IPS-18c (cell line): ENCODE data around the gene LSAMP.

Experiments
- H3K4me3 ChIP-seq: 2 replicates; pipeline ENCODE4 v1.7.0; 2013; ENCODE audit warnings: low read depth, mild to moderate bottlenecking, low read length, moderate library complexity; ENCODE audit not compliant: insufficient read depth
- H3K9me3 ChIP-seq: one replicate; pipeline ENCODE4 v1.6.1; 2013; ENCODE audit warnings: mild to moderate bottlenecking, low read length, moderate library complexity; ENCODE audit not compliant: control insufficient read depth, insufficient read depth

LSAMP gene

DNA sequence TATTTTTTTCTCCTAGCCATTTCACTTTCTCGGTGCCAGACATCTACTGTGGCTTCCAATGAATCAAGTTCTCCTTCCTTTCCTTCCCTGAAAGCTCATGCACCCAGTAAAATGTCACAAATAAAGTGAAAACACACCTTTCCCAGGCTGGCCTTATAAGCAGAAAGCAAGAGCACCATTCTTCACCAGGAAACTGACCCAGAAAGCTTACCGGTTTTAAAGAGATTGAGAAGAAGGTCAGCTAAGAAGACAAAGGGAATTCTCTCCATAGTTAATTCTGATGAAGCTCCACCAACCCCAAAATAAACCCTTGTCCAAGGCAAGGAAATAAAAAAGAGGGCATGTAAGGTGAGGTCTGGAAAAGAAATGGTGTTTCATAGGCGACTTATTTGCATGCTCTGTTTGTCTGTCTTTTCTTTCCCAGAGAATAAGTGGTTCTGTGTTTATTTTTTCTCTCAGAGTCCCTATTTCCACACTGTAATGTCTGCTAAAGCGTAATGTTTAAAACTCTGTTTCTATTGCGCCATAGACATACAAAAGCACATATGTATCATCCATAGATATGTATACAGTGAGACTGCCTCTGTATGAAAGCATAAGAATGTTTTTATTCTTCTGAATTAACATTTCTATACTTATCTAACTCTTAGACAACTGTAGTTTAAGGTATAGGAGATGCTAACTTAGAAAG, 2.8 kb downstream of the LSAMP start:
- H3K4me3 ChIP-seq, result no peak overlapping the region
- no peaks in the 10 kb centered on the region for H3K9me3 ChIP-seq

DNA sequence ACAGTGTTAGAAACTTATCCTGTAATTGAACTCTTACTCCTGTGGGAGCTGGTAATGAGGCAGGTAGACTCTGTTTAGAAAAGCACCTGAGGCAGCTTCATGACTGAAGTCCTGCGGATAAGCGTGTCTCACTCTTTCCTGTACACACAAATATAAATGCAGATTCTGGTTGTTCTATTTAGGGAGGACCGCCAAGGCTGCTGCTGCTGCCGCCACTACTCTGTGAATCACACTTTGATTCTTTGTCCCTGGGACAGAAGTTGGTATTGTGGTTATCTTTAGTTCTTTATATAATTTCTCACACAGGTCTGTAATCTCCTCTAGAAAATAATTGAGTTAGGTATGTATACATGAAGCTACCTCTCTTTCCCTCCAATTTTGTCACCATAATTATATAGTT, 3.6 kb downstream of the LSAMP start:
- no peak overlapping the region for H3K4me3 ChIP-seq
- H3K9me3 ChIP-seq, result no peaks in the 10 kb centered on the region

DNA sequence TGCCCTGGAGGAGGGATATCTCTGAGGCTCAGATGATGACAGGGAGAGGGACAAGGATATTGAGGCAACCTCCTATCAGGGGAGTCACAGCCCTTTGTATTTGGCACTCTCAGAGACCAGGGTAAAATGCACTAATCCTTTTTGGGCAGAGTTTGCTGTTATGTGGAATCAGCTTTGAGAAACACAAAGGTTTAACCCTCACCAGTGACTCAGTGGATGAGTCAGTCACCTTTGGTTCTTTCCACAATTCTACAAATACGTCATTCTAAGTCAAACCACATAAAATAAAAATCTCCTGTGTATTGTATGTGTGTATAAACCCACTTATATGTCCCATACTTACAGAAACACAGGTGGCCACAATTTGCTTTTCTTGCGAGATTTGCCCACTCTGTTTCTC, 5.1 kb downstream of the LSAMP start:
- H3K4me3 ChIP-seq, result no peak overlapping the region
- no peaks in the 10 kb centered on the region for H3K9me3 ChIP-seq

DNA sequence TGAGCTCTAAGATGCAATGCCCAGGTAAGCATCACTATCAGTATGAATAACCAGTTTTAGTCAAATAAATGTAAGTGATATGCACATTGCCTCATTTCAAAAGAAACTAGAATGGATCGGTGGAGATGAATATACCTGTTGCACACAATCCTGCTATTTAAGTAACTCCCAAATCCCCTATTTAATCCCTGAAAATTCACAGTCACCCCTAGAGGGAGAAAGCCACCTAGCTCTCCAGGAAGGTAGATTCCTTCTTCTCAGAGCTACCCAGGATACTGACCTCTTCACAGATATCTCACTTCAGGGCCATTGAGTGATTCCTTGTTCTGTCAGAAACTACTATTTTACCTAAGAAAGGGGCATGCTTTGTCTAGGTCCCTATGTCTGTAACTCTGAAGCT, 11.7 kb downstream of the LSAMP start:
- Histone ChIP-seq H3K9me3 (no peaks in the 10 kb centered on the region), H3K4me3 (no peak overlapping the region)

DNA sequence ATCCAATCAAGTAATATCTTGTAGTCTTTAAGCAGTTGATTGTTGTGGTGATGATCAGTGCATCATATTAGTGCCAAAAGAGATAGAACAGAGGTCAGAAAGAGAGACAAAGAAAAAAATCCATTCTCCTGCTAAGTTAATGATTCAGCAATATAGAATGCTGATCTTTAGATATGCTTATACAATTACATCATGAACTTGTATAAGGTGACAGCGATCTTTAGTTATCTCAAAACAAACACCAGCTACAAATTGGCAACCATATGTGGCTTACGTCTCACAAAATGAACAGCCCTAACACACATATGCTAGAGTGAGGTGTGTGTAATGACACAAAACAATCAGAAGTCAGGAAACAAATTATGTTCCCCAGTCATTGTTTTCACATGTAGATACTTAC, 12.5 kb downstream of the LSAMP start:
- H3K9me3 ChIP-seq, result no peaks in the 10 kb centered on the region
- no peak overlapping the region for H3K4me3 ChIP-seq

DNA sequence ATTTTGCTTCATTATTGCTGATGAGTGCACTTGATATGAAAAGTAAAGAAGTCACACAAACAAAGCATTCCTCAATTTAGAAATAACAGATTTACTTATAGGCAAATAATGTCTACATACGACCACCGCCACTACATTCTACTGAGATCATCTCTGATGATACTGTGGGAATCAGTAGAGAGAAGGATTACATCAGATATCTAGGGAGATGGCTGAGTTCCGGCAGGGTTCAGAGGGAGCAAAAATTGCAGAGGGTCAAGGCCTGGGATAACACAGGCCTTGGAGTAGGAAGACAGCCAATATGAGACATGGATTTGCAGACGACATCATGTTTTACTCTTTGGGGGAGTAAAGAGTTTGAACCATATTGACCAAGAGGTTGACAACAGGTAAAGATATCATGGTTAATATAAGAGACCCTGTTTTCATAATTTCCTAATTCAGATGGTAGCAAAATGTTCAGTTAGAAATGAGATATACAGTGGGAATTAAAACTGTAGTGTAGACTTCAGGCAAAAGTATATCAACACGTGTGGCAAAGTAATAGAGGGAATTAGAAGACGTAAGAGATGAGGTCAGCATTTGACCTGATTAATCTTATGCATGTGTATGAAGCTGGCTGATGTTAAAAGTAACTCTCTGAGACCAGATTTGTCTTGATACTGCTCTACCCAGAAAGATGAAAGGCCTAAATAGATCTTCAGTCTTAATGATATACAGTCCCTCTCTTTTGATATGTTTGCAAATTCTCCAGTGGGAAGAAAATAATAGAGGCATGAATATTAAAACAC, 15.6 kb downstream of the LSAMP start:
- Histone ChIP-seq H3K4me3 (no peak overlapping the region), H3K9me3 (no peaks in the 10 kb centered on the region)

DNA sequence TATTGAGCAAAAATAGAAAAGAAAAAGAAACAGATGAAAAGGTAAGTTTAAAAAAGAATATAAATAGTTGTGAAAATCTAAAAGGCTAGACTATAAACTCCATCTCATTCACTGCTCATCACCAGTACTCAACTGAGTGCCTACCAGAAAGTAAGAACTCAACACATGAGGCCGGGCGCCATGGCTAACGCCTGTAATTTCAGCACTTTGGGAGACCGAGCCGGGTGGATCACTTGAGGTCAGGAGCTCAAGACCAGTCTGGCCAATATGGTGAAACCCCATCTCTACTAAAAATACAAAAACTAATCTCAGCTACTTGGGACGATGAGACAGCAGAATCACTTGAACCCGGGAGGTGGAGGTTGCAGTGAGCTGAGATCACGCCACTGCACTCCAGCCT, 19.3 kb downstream of the LSAMP start:
- no peaks in the 10 kb centered on the region for H3K9me3 ChIP-seq
- H3K4me3 ChIP-seq, result no peak overlapping the region

DNA sequence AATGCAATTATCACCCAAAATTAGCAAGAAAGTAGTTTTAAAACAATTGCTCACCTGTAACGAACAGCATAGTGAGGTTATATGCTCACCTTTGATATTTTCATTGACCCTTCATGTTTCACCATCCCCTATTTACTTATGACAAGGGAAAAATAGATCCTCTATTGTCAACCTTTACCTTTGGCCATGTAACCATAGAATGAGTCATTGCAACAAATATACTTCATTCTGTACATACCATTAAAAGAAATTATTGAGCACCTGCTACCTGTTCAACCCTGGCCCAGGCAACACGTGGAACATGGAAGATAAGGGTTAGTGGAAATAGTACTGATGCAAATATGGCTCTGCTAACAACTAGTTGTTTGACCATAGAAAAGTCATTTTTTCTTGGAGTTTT, 20.2 kb downstream of the LSAMP start:
- Histone ChIP-seq H3K9me3 (no peaks in the 10 kb centered on the region), H3K4me3 (no peak overlapping the region)

DNA sequence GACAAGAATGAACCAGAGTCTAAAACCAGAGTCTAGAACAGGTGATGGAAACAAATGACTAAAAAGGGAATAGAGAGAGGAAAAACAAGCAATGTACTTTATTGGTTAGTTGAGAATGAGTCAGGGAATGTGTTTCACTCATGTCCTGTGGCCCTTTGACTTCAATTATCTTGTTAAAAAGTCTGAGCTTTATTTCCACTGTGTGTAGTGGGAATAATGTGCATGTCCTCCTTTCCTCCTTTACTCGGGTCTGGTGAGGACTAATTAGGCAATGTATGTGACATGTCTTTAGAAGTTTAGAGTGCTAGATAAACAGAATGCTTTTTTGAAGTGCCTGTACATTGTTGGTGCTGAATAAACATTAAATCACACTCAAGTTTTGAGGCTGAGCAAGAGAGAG, 21.3 kb downstream of the LSAMP start:
- Histone ChIP-seq H3K4me3 (no peak overlapping the region), H3K9me3 (no peaks in the 10 kb centered on the region)

DNA sequence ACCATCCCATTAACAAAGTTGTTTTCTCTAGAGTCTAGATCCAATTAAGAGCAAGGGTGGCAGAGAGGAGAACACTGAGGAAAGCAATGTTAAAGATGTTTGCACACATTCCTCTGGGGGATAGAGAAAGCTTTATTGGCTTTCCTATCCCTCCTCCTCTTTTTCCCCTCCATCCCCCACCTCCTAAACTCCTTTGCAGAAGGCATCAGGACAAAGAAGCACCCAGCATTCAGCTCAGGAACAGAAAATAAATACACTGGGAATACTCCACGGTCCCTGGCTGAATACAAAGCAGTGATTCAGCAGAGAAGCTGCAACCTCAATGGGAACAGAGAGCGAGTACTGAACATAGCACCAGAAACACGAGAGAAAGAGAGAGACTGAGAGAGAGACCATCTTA, 21.9 kb downstream of the LSAMP start:
- Histone ChIP-seq H3K4me3 (no peak overlapping the region), H3K9me3 (no peaks in the 10 kb centered on the region)

DNA sequence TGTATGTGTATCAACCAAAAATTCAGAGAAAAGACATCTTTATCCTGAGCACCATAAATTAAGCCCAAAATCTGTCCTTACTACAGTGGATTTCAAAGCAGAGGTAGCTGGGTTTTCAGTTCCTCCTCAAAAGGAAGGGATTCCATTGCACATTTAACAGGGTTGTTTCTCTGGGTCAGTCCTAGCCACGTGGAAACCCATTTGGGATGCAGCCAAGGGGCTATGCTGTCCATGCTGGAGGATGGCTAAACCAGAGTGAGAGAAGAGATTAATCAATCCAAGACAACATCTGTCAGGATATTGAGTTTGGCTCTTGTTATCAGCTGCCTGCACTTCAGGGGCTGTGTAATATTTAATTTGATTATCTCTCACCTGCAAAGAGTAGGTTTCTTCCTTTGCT, 28.1 kb downstream of the LSAMP start:
- Histone ChIP-seq H3K4me3 (no peak overlapping the region), H3K9me3 (no peaks in the 10 kb centered on the region)

DNA sequence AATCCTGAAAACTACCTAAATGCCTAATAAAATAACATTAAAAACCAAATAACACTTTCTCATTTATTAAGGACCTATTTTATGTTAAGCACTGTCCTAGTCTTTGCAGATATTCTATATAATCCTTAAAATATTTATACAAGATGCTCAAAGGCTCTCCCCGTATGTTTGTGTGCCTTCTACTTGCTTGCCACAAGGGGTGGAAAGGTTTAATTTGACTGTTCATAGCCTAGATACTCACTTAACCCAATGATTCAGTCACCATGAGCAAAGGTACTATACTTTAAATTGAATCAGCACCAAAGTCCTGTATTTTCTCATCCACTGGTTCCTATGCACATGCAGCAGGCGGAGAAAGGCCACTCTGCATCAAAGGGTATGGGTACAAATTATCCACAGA, 32.0 kb downstream of the LSAMP start:
- no peaks in the 10 kb centered on the region for H3K9me3 ChIP-seq
- no peak overlapping the region for H3K4me3 ChIP-seq

DNA sequence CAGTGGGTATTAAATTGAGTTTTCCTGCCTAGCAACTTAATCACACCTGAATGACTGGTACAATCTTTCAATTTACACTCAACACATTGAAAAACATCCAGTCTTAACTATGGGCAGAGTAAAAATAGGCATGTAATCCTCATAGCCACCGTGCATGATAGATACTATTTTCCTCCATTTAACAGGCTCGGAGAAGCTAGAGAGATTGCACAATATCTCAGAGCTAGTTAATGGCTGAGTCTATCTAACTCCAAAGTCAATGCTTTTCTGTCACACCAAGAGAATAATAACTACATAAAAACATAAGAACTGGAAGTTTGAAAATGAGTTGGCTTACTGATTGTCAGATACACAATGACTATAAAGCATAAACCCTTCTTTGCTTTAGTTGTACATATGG, 36.8 kb downstream of the LSAMP start:
- no peak overlapping the region for H3K4me3 ChIP-seq
- no peaks in the 10 kb centered on the region for H3K9me3 ChIP-seq

DNA sequence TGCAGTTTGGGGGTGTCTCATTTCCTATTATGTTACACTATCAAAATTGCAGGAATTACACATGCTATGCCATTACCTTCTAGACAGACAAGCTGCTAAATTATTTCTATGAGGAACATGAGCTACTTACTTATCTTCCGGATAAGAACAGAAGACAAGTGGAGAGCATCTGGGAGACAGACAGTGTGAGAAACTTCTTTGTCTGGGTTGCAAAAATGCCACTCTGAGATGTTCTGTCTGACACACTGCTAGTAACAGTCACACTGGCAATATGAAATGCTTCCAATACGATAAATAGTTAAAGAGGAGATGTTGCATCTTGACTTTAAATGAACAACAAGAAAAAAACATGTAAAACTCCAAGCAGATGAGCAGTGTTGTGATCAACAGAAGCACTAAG, 40.1 kb downstream of the LSAMP start:
- Histone ChIP-seq H3K4me3 (no peak overlapping the region), H3K9me3 (no peaks in the 10 kb centered on the region)

DNA sequence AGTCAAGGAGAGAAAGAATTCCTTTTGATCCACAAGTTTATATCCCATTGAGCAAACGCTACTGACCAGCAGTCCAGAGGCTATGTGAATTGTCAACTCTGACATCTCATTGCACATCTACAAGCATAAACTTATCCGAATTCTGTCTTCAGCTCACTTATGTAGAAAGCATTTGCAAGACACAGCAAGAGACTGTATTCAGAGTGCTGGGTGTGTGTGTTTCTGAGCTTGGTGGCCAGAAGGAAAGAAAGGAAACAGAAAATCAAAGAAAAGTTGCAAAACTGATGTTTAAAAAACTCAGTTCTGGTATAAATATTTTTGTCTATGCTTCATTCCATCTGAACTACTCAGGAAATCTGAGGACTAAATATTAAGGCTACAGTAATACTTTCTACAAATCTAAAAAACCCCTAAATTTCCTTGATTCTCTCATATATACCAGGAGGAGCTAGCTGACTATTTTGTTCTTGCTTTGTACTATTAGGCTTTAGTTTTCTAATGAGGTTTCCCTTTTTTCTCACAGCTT, 45.5 kb downstream of the LSAMP start:
- Histone ChIP-seq H3K9me3 (no peaks in the 10 kb centered on the region), H3K4me3 (no peak overlapping the region)

DNA sequence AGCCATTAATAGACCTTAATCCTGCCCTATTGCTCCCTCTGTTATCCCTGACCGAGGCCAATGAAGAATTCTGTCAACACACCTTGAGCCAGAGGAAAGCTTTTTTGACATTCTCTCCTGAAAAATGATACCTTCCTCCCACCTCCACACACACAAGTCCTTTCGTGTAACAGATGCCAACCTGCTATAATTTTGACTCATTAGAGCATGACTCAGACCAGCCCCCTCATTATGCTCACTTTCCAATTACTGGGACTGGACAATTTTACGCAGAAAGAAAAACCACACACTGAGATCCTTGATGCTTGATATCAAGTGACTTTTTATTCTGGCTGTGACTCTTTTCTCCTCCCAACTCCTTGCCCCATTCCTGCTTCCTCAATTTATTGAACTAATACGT, 50.9 kb downstream of the LSAMP start:
- Histone ChIP-seq H3K9me3 (no peaks in the 10 kb centered on the region), H3K4me3 (no peak overlapping the region)

DNA sequence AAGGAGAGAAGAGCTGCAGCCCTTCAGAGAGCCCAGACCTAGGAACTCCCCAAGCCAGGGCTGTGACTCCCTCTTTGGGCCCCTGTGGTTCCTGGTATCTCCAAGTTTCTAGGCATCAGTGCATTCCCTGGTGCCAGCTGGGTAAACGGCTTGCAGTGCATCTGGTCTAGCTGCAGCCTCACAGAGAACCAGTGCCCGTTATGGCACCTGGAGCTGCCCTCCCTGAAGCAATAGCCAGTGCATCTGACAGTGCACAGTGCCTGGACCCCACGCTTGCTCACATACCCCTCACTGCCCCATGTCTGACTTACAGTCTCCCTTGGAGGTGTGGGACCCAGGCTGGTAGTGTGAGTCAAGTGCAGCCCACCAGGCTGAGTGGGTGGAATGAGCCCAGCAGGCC, 52.1 kb downstream of the LSAMP start:
- no peak overlapping the region for H3K4me3 ChIP-seq
- peaks cover 2% of the 10 kb centered on the region for H3K9me3 ChIP-seq

DNA sequence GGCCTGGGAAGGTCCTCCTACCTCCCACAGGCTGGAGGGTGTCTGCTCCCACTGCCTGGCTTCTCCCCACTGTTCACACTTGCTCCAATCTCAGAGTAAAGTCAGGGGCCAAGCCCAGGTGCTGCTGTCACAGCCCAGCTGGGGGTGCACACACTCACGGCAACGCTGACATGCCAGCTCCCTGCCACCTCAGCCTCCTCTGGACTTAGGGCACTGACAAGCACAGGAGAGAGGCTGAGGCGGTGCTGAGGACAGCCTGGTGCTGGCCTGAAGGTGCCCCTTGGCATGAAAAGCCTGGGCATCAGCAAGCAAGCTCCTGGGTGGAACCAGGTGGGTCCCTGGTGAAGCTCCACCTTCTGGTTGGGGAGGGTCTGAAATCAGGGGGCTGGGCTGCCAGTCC, 53.0 kb downstream of the LSAMP start:
- Histone ChIP-seq H3K9me3 (peaks cover 5% of the 10 kb centered on the region), H3K4me3 (no peak overlapping the region)
